AG04449 (cell line): ENCODE results near the gene UBE2V1.

Experiments
- CTCF ChIA-PET: fragments of 350-600 bp; formaldehyde crosslinking; extraction: SDS; loops from one replicate; lab custom pipeline; 2021; ENCODE audit warnings: antibody characterized with exemption; lab: Yijun Ruan, JAX
- POLR2A ChIA-PET: fragments of 400-600, 350-600 bp; formaldehyde crosslinking; extraction: SDS; loops from one replicate; lab custom pipeline; 2020; ENCODE audit warnings: antibody characterized with exemption, inconsistent platforms; lab: Yijun Ruan, JAX
- DNase-seq: peaks from one replicate; pipeline ENCODE4 v3.0.0-alpha.2; 2010; ENCODE audit warnings: low read depth, low spot score
- H3K4me3 ChIP-seq: 2 replicates; pipeline ENCODE4 v1.5.1; 2011; ENCODE audit warnings: low read depth, mild to moderate bottlenecking, control low read depth, low read length
- TF ChIP-seq, protein P1 (sequence below): IDR thresholded peaks from one replicate; pipeline ENCODE4 v1.5.1; 2011; ENCODE audit warnings: mild to moderate bottlenecking, moderate library complexity, low read length, control low read depth, inconsistent platforms; ENCODE audit not compliant: insufficient read depth; ENCODE audit errors: missing control alignments

Gene UBE2V1

DNA sequence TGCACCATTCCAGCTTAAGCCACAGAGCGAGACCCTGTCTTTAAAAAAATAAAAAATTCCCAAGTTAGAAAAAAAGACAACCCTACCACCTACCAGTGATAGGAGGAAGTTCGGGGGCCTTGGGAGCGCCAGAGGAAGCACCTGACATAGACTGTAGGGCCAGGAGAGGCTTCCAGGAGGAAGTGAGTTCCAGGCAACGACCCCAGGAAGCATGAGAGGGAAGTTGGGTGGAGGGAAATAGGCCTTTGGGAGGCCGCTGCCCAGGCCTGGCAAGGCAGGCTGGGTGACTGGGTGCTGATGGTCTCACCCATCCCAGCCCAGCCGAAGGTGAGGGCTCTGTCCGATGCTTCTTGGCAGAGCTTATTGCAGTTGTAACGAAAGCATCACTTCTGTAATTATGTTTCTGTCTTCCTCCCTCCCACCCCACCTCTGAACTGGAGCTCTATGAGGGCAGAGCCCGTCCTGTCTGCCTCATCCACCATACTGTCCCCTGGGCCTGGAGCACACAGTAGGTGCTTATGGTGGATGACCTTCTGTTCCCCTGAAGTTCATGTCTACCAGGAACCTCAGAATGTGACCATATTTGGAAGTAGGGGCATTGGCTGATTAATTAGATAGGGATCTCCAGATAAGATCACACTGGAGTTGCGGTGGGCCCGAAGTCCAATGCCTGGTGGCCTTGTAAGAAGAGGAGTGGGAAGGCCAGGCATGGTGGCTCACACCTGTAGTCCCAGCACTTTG, 54.1 kb downstream of the UBE2V1 start:
- CTCF ChIA-PET = interaction anchor here (5.2 to 19.8 kb wide), 2 partner anchors 12 to 75 kb away, joined by 40 to 984 read pairs; partner anchors contain the start of gene SNAI1
- POLR2A ChIA-PET = no interaction called here
- DNase-seq = no peak
- TF ChIP-seq, protein P1, sequence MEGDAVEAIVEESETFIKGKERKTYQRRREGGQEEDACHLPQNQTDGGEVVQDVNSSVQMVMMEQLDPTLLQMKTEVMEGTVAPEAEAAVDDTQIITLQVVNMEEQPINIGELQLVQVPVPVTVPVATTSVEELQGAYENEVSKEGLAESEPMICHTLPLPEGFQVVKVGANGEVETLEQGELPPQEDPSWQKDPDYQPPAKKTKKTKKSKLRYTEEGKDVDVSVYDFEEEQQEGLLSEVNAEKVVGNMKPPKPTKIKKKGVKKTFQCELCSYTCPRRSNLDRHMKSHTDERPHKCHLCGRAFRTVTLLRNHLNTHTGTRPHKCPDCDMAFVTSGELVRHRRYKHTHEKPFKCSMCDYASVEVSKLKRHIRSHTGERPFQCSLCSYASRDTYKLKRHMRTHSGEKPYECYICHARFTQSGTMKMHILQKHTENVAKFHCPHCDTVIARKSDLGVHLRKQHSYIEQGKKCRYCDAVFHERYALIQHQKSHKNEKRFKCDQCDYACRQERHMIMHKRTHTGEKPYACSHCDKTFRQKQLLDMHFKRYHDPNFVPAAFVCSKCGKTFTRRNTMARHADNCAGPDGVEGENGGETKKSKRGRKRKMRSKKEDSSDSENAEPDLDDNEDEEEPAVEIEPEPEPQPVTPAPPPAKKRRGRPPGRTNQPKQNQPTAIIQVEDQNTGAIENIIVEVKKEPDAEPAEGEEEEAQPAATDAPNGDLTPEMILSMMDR = no peak
- H3K4me3 ChIP-seq = no peak overlapping the region

- DNase-seq = no peak
- ChIA-PET POLR2A (no interaction called here), CTCF (interaction anchor here (5.2 kb wide), 1 partner anchor 13 kb away, joined by 40 read pairs; no protein-coding TSS in a partner anchor)
- no peak overlapping the region for H3K4me3 ChIP-seq
- TF ChIP-seq, protein P1 = no peak
These were observed 55.3 kb downstream of the UBE2V1 start for GRCh38 chr20:50057714-50058053.

DNA sequence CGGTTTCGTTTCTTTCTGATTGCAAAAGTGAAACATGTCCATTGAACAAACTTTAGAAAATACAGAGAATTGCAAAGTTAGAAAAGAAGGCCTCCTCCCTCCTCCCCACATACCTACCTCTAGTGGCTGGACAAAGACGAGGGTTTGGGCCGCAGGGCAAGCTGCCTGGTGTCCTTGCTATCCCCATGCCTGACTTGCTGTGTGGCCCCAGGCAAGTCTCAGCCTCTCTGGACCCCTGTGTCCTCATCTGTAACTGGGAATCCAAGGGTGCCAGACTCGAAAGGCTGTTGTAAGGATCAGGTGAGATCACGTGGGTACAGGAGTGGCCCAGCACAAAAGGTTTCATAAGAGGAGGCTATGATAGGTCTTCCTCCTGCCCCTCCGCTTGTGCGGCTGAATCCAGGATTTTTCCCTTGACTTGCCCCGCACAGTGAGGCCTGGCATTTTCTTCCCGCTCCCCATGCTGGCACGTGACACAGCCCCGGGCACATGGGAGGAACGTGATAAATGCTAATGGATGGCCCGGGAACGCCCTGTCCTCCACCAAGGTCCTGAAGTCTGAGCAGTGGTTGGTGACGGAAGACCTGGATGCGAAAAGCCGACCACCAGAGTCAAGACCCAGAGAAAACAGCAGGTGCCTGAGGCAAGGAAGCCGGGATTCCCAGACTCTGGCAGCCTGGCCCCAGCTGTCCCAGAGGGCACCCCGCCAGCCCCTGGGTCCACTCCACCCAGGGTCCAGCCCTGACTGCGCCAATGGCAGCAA, 55.8 kb downstream of the UBE2V1 start:
- DNase-seq = no peak
- TF ChIP-seq, protein P1 = no peak
- H3K4me3 ChIP-seq = no peak overlapping the region
- ChIA-PET POLR2A (no interaction called here), CTCF (interaction anchor here (1.1 to 5.2 kb wide), 4 partner anchors 9 to 78 kb away, joined by 3 to 40 read pairs (median 8); no protein-coding TSS in a partner anchor)

DNA sequence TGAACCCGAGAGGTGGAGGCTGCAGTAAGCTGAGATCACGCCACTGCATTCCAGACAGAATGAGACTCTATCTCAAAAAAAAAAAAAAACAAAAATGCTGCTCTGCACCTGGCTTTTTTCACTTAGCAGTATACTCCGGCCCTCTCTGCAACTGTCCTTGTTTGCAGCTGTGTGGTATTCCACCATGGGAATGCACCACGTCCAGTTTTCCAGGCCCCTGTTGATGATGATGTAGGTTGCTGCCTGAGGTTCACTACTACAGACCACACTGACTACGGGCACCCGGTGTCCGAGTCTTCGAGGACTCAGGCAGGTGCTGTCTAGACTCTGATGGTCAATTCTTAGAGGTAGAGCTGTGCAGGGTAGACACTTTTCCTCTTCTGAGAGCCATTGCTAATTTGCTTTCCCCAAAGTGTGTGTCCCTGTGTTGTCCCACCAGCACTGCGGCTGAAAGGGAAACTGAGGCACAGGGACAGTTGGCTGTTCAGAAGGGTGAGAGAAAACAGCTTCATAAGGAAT, 56.5 kb downstream of the UBE2V1 start:
- ChIA-PET CTCF (interaction anchor here (1.1 to 1.3 kb wide), 3 partner anchors 10 to 78 kb away, joined by 3 to 10 read pairs (median 5); no protein-coding TSS in a partner anchor), POLR2A (interaction anchor here (0.7 kb wide), 1 partner anchor 778 kb away, joined by 5 read pairs; no protein-coding TSS in a partner anchor)
- no peak for DNase-seq
- TF ChIP-seq, protein P1 = no peak
- no peak overlapping the region for H3K4me3 ChIP-seq

- TF ChIP-seq, protein P1 = no peak
- ChIA-PET POLR2A (interaction anchor here (0.7 kb wide), 1 partner anchor 777 kb away, joined by 5 read pairs; no protein-coding TSS in a partner anchor), CTCF (interaction anchor here (1.3 to 2.3 kb wide), 4 partner anchors 11 to 77 kb away, joined by 3 to 13 read pairs (median 12); no protein-coding TSS in a partner anchor)
- no peak overlapping the region for H3K4me3 ChIP-seq
- DNase-seq = no peak
These were observed 57.3 kb downstream of the UBE2V1 start for GRCh38 chr20:50055524-50056083.
